DLD1 (cell line): ENCODE data around the gene PBX1.

Experiments
- in situ Hi-C: cut with HindIII; loops from 2 replicates; pipeline ENCODE4 v1.10.0; 2017; ENCODE audit warnings: low sequenced_read_pairs

PBX1 gene

GRCh38 chr1:164689672-164690511 is 130.9 kb downstream of the PBX1 start:
- in situ Hi-C loops = no loop called here

- in situ Hi-C loops = no loop called here
Observed at GRCh38 chr1:164692420-164692819, 133.4 kb downstream of the PBX1 start.

- in situ Hi-C loops = no loop called here
Observed at GRCh38 chr1:164693564-164694359, 134.8 kb downstream of the PBX1 start.

- in situ Hi-C loops = no loop called here
Observed at GRCh38 chr1:164694505-164694904, 135.5 kb downstream of the PBX1 start.

- in situ Hi-C loops = no loop called here
Observed at GRCh38 chr1:164695956-164696665, 137.1 kb downstream of the PBX1 start.

- in situ Hi-C loops = no loop called here
Observed at GRCh38 chr1:164699815-164700491, 141.0 kb downstream of the PBX1 start.

- in situ Hi-C loops = no loop called here
Observed at GRCh38 chr1:164700683-164701082, 141.7 kb downstream of the PBX1 start.

GRCh38 chr1:164701189-164701761 is 142.3 kb downstream of the PBX1 start:
- in situ Hi-C loops = no loop called here

- in situ Hi-C loops = no loop called here
Observed at GRCh38 chr1:164702216-164702615, 143.2 kb downstream of the PBX1 start.

- in situ Hi-C loops = no loop called here
Observed at GRCh38 chr1:164702664-164703063, 143.7 kb downstream of the PBX1 start.

- in situ Hi-C loops = no loop called here
Observed at GRCh38 chr1:164703463-164703862, 144.5 kb downstream of the PBX1 start.

- in situ Hi-C loops = no loop called here
Observed at GRCh38 chr1:164703960-164704411, 145.0 kb downstream of the PBX1 start.

GRCh38 chr1:164704954-164705353 is 146.0 kb downstream of the PBX1 start:
- in situ Hi-C loops = no loop called here

- in situ Hi-C loops = no loop called here
Observed at GRCh38 chr1:164706606-164706987, 147.6 kb downstream of the PBX1 start.

- in situ Hi-C loops = no loop called here
Observed at GRCh38 chr1:164707868-164708331, 148.9 kb downstream of the PBX1 start.

- in situ Hi-C loops = no loop called here
Observed at GRCh38 chr1:164708596-164708995, 149.6 kb downstream of the PBX1 start.

- in situ Hi-C loops = no loop called here
Observed at GRCh38 chr1:164709126-164709525, 150.1 kb downstream of the PBX1 start.

GRCh38 chr1:164709541-164710278 is 150.7 kb downstream of the PBX1 start:
- in situ Hi-C loops = no loop called here

- in situ Hi-C loops = no loop called here
Observed at GRCh38 chr1:164712131-164713036, 153.4 kb downstream of the PBX1 start.
